Activated T-helper 1 cell treated with anti-CD3 and anti-CD28 coated beads, Interleukin-2, amount 50 U/mL, for 16 hours (primary cell): Measurements from ENCODE around the gene NPAS4.
"Not testable (repeated sequence)": the region's sequence is repeated elsewhere in the genome, so short reads cannot be mapped to it uniquely, and the experiment has no call there.

Experiments used
- DNase-seq, 2 donors: peaks; one replicate each; pipeline ENCODE4 v3.0.0-alpha.2; 2020; ENCODE audit warnings: low read depth in 1 of 2, low spot score in 1 of 2

The NPAS4 gene

GRCh38 chr11:66454247-66454646 lies 33.4 kb downstream of the NPAS4 start:
- no peak for DNase-seq

GRCh38 chr11:66454828-66455227 lies 34.0 kb downstream of the NPAS4 start:
- no peak for DNase-seq

- no peak for DNase-seq
Measured at GRCh38 chr11:66457826-66458225, 37.0 kb downstream of the NPAS4 start.

GRCh38 chr11:66459138-66459778 lies 38.4 kb downstream of the NPAS4 start:
- no peak for DNase-seq

- no peak for DNase-seq
Measured at GRCh38 chr11:66462010-66462409, 41.2 kb downstream of the NPAS4 start.

GRCh38 chr11:66462911-66463310 lies 42.1 kb downstream of the NPAS4 start:
- no peak for DNase-seq

GRCh38 chr11:66464116-66464515 lies 43.3 kb downstream of the NPAS4 start:
- not testable (repeated sequence) for DNase-seq

- no peak for DNase-seq
Measured at GRCh38 chr11:66464916-66465315, 44.1 kb downstream of the NPAS4 start.

- no peak for DNase-seq
Measured at GRCh38 chr11:66465373-66466224, 44.8 kb downstream of the NPAS4 start.

GRCh38 chr11:66466225-66467033 lies 45.6 kb downstream of the NPAS4 start, which contains the start of gene PELI3:
Gene PELI3, plus strand, starts transcription at chr11:66466905. Its CDS starts 1,224 bp downstream, at chr11:66468129.
- peak; percentile 90 to 97 for DNase-seq

- no peak for DNase-seq
Measured at GRCh38 chr11:66467034-66467659, 46.3 kb downstream of the NPAS4 start.

GRCh38 chr11:66467756-66468155 lies 46.9 kb downstream of the NPAS4 start:
- DNase-seq: no peak

- no peak for DNase-seq
Measured at GRCh38 chr11:66468691-66469090, 47.9 kb downstream of the NPAS4 start.

- no peak for DNase-seq
Measured at GRCh38 chr11:66469441-66469840, 48.6 kb downstream of the NPAS4 start.

GRCh38 chr11:66470015-66470414 lies 49.2 kb downstream of the NPAS4 start:
- no peak for DNase-seq

- DNase-seq: no peak
Measured at GRCh38 chr11:66471142-66471541, 50.3 kb downstream of the NPAS4 start.

- no peak for DNase-seq
Measured at GRCh38 chr11:66472054-66472453, 51.2 kb downstream of the NPAS4 start.

- no peak for DNase-seq
Measured at GRCh38 chr11:66473167-66473566, 52.3 kb downstream of the NPAS4 start.

- DNase-seq: no peak
Measured at GRCh38 chr11:66473608-66474515, 53.0 kb downstream of the NPAS4 start.
